LNCAP (cell line): ENCODE data around the gene TLK1.

ENCODE experiments used
- CTCF ChIP-seq: fragments of 450-650 bp; IDR thresholded peaks from 2 replicates; pipeline ENCODE4 v1.5.1; 2017; ENCODE audit warnings: mild to moderate bottlenecking

TLK1 gene

GRCh38 chr2:170997893-170998597, 162.6 kb downstream of the TLK1 start:
- TF ChIP-seq CTCF = no peak

- no peak for TF ChIP-seq CTCF
Observed at GRCh38 chr2:170996316-170996715, 164.4 kb downstream of the TLK1 start.

DNA sequence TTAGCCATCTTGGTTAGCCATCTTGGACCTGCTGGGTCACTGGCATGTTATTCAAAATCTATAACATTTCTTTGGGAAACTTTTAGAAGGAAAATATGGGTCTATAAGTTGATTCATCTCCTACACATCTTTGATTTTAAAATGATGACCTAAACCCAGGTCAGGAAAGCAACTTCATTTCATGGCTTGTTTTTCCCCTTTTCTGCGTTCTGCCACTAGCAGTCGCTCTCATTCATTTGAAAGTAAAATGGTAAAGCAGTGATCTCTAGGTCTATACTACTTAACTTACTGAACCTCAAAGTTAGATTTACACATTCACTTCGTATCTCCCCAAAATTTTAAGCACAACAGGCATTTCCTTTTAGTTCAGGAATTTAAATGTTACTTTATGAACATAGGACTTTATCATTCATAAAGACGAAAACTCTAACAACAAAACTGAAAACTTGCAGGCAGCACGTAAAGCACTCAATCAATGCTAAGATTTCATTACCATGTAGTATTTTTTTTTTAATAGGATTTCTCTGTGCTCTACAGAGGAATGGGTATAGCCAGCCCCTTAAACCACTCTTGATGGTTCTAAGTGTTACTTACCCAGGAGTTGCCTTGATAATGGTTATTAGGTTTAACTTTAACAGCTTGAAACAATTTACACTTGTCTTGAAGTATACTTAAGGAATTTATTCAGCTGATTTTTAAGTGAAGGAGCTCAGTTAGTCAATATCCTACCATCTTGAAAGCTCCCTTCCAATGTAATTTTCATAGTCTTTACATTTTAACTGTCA, 169.1 kb downstream of the TLK1 start:
- no peak for TF ChIP-seq CTCF

DNA sequence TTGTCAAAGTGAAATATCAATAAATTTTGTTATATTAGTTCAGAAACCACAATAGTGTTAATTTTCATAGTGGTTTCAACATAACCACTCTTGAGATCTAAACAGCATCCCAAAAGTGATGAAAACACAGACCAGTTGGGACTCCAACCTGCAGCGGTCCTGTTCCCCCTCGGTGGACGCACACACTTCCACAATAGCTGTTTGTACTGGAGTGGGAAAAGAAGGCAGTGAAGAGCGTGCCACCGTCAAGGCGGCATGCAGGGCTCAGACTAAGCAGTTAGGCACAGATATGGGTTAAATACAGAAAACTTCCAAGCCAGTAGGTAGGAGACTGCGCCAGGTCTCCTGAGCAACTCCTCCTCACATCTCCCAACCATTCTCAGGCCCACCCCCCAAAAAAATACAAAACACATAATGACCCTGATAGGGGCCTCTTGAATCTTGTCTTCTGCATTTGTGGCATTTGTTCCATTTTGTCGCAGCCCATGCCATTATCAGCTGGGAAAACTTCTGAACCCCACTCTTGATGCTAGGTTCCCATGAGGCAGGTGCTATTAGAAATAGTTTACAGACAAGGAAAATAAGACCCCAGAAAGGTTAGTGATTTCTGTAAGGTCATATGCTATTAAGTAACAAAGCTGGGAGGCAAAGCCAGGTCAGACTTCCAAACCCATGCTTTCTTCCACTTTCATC, 174.0 kb downstream of the TLK1 start:
- no peak for TF ChIP-seq CTCF

DNA sequence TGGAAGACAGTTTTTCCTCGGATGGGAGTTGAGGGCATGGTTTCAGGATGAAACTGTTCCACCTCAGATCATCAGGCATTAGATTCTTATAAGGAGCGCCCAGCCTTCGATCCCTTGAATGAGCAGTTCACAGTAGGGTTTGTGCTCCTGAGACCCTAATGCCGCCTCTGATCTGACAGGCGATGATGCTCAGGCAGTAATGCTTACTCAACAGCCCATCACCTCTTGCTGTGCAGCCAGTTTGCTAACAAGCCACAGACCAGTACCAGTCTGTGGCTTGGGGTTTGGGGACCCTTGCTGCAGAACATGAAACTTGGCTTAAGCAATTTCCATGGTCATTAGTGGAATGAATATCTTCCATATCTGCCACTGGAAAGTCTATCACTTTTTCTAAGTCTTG, 175.3 kb downstream of the TLK1 start:
- TF ChIP-seq CTCF = no peak

GRCh38 chr2:170984079-170984478, 176.6 kb downstream of the TLK1 start:
- TF ChIP-seq CTCF = no peak

DNA sequence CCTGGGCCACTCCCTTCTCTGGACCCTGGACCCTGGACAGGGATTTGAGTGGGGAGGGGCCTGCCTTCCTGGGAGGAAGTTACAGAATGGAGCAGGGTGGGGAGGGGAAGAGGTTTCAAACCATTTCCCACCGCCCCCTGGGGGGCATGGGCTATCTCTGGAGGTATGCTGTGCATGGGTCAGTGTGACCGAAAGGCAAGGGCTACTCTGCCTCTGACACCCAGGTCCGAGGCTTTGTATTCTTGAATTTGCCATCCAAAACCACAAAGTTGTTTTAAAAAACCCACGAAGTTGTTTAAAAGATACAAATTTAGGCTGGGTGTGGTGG, 184.8 kb downstream of the TLK1 start:
- TF ChIP-seq CTCF = no peak
